ENCODE data around the gene NOS1AP.

DNA sequence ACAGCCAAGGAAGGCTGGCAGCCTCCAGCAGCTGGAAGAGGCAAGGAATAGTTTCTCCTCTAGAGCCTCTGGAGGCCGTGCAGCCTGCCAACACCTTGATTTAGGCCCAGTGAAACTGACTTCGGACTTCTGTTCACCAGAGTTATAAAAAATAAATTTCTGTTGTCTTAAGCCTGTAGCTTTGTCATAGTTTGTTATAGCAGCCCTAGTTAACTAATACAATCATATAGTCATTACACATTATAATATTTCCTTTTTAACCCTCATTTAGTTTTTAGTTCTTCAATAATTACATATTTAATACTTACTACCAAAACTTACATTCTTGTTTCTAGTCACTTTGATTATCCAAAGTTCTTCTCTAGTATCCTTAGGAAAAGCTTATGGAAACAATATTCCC is 20.3 kb downstream of the NOS1AP start:
- no peak for TF ChIP-seq CTCF (IDR thresholded peaks at IDR 0.05; ENCODE audit: low read depth, low read length, poor library complexity, severe bottlenecking)
- no peak for TF ChIP-seq EZH2phosphoT487 (IDR thresholded peaks at IDR 0.05; ENCODE audit: borderline replicate concordance, low read length)

All from DOHH2 (cell line).